CD4-positive, alpha-beta memory T cell (primary cell): ENCODE data around the gene TNFRSF14. TPM values are rescaled to one million over a fixed set of nuclear protein-coding genes. Genes with fewer than 3 reads are reported as not detected.

Source experiments
- CTCF ChIA-PET: fragments of 350-600 bp; sonication (Branson Sonifier 250); formaldehyde crosslinking; loops from one replicate; lab custom pipeline; 2021; ENCODE audit warnings: inconsistent platforms; ENCODE audit not compliant: partially characterized antibody; lab: Charles Lee
- POLR2A ChIA-PET: fragments of 350-600 bp; sonication (Branson Sonifier 250); formaldehyde crosslinking; loops from one replicate; lab custom pipeline; 2021; ENCODE audit not compliant: partially characterized antibody; lab: Charles Lee
- DNase-seq, 5 donors: peaks; one replicate each; pipeline versions ENCODE4 v3.0.0 to v3.0.0-alpha.2; 2020 to 2022; ENCODE audit warnings: mixed read lengths in 1 of 5
- H3K27ac ChIP-seq: one replicate; pipeline ENCODE4 v1.7.0; 2013; ENCODE audit warnings: low read depth, low read length
- H3K27me3 ChIP-seq: 2 replicates; pipeline ENCODE4 v1.7.0; 2013; ENCODE audit warnings: mild to moderate bottlenecking, low read length, moderate library complexity; ENCODE audit not compliant: insufficient read depth
- H3K36me3 ChIP-seq: 2 replicates; pipeline ENCODE4 v1.7.0; 2013; ENCODE audit warnings: mild to moderate bottlenecking, low read length, moderate library complexity; ENCODE audit not compliant: insufficient read depth
- H3K4me1 ChIP-seq: 2 replicates; pipeline ENCODE4 v1.7.0; 2013; ENCODE audit warnings: mild to moderate bottlenecking, low read length, moderate library complexity; ENCODE audit not compliant: insufficient read depth
- H3K4me3 ChIP-seq, 2 donors: one replicate each; pipeline ENCODE4 v1.7.0; 2013; ENCODE audit warnings: low read length in 2 of 2, mild to moderate bottlenecking in 1 of 2
- H3K9me3 ChIP-seq, 2 donors: one replicate each; pipeline ENCODE4 v1.7.0; 2013; ENCODE audit warnings: low read length in 2 of 2, control low read depth in 1 of 2; ENCODE audit not compliant: control insufficient read depth in 1 of 2
- H3K27ac Mint-ChIP-seq, 7 donors: one replicate each; pipeline ENCODE4 v1.8.0; 2020 to 2021; ENCODE audit warnings: mixed read lengths in 7 of 7, mild to moderate bottlenecking in 6 of 7, inconsistent platforms in 3 of 7, moderate library complexity in 3 of 7
- H3K27me3 Mint-ChIP-seq, 2 donors: one replicate each; pipeline ENCODE4 v1.8.0; 2020 to 2021; ENCODE audit warnings: mixed read lengths in 2 of 2
- H3K36me3 Mint-ChIP-seq, 2 donors: one replicate each; pipeline ENCODE4 v1.8.0; 2020 to 2021; ENCODE audit warnings: mixed read lengths in 2 of 2, inconsistent platforms in 1 of 2, mild to moderate bottlenecking in 1 of 2
- H3K4me1 Mint-ChIP-seq, 4 donors: one replicate each; pipeline ENCODE4 v1.8.0; 2020 to 2021; ENCODE audit warnings: mixed read lengths in 4 of 4, mild to moderate bottlenecking in 1 of 4
- H3K4me3 Mint-ChIP-seq, 8 donors: one replicate each; pipeline ENCODE4 v1.8.0; 2020 to 2021; ENCODE audit warnings: mixed read lengths in 8 of 8, mild to moderate bottlenecking in 7 of 8, moderate library complexity in 6 of 8, inconsistent platforms in 3 of 8
- H3K9me3 Mint-ChIP-seq, 8 donors: one replicate each; pipeline ENCODE4 v1.8.0; 2020 to 2021; ENCODE audit warnings: mixed read lengths in 8 of 8, mild to moderate bottlenecking in 5 of 8, inconsistent platforms in 3 of 8, moderate library complexity in 1 of 8
- intact Hi-C: fragments of 100-400 bp; cut with micrococcal nuclease; formaldehyde crosslinking; loops from one replicate; pipeline ENCODE4 v1.15.1; 2023
- polyA plus RNA-seq, 2 donors: library from polyadenylated mRNA; unstranded; fragments of 300-500 nt; fragmentation: Illumina TruSeq; gene quantifications; one replicate each; pipeline ENCODE4 v1.2.3, GENCODE V29; 2021
- total RNA-seq, 2 experiments: library from RNA; stranded (reverse); gene quantifications; one replicate each; pipeline ENCODE4 v1.2.3, GENCODE V29; 2021

TNFRSF14 gene
- total and polyA plus RNA-seq, 4 experiments from 2014 or later, result 59.6 to 173 (median 118) TPM

- H3K4me1 ChIP-seq, result peaks cover 43% of the 10 kb centered on the region
Measured at GRCh38 chr1:2555634-2556276, 416 bp upstream of the TNFRSF14 start.

DNA sequence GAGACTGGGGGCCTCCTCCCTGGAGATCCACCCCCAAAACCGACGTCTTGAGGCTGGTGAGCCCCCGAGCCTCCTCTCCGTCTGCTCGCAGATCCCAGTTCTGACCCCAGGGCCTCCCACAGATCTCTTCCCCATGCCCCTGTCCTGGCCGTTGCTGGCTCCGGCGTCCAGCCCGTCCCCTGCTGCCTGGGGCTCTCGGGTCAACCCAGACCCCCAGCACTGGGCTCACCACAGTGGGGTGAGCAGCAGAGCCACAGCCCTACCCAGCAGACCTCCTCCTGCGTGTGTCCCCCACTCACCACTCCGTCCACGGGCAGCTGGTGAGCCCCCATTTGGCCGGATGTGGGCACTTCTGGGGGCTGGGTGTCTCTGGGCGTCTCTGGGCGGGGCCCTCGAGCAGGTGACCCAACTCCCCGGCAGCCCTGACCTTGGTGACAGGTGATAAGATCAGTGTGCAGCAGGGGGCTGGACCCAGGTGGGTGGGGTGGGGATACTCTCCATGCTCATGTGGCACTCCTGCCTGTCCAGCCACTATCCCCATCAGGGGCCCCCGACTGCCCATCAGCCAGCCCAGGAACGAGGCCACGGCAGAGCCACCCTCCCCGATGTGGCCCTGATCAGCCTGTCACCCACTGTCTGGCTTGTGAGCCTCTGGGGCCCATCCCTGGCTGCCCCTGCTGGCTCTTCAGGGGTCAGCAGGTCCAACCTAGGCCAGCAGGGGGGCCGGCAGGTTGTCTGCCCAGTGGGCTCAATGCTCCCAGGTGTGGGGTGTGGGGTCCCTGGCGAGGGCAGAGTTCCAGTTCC lies 709 bp downstream of the TNFRSF14 start:
- peak overlapping the region; percentile 95 to 98 for H3K4me3 ChIP-seq
- ChIA-PET POLR2A (interaction anchor here (1.0 to 11.5 kb wide), 17 partner anchors 8 to 424 kb away, joined by 3 to 180 read pairs (median 8); partner anchors contain the start of genes FAAP20, HES5, MORN1 and PANK4), CTCF (interaction anchor here (0.7 to 4.6 kb wide), 11 partner anchors 9 to 230 kb away, joined by 3 to 37 read pairs (median 4); partner anchors contain the start of genes PRXL2B and RER1)
- Mint-ChIP-seq H3K36me3 (peaks cover 4 to 28% of the 10 kb centered on the region in 2 donors), H3K27ac (peak overlapping the region; percentile 95 to 100 (median 98)), H3K4me1 (peaks cover 9 to 47% (median 31%) of the 10 kb centered on the region in 4 donors), H3K9me3 (no peaks in the 10 kb centered on the region), H3K27me3 (no peaks in the 10 kb centered on the region), H3K4me3 (peak overlapping the region; percentile 92 to 99 (median 96))
- H3K27ac ChIP-seq, result peak overlapping the region; percentile 98
- peak in 4 of 5 donors; percentile 16 to 46 (median 22) for DNase-seq
- H3K9me3 ChIP-seq, result no peaks in the 10 kb centered on the region
- intact Hi-C loops, result loop anchor here (1.0 to 2.0 kb wide), 3 partner anchors 9 to 28 kb away; no protein-coding TSS in a partner anchor
- H3K4me1 ChIP-seq, result peaks cover 43% of the 10 kb centered on the region
- peaks cover 19% of the 10 kb centered on the region for H3K36me3 ChIP-seq
- no peaks in the 10 kb centered on the region for H3K27me3 ChIP-seq

More at GRCh38 chr1:2555634-2556276, 416 bp upstream of the TNFRSF14 start:
- intact Hi-C loops, result loop anchor here (1.0 to 2.0 kb wide), 3 partner anchors 7 to 30 kb away; no protein-coding TSS in a partner anchor
- Histone ChIP-seq H3K27me3 (no peaks in the 10 kb centered on the region), H3K9me3 (no peaks in the 10 kb centered on the region), H3K36me3 (peaks cover 14% of the 10 kb centered on the region), H3K27ac (peak overlapping the region; percentile 98), H3K4me3 (peak overlapping the region; percentile 95 to 98)
- Mint-ChIP-seq H3K36me3 (peaks cover 0 to 20% of the 10 kb centered on the region in 2 donors), H3K9me3 (no peaks in the 10 kb centered on the region), H3K4me1 (peaks cover 9 to 54% (median 30%) of the 10 kb centered on the region in 4 donors), H3K4me3 (peak overlapping the region; percentile 92 to 99 (median 96)), H3K27ac (peak overlapping the region; percentile 95 to 100 (median 98)), H3K27me3 (no peaks in the 10 kb centered on the region)
- DNase-seq, result peak; percentile 51 to 88 (median 57)
- ChIA-PET POLR2A (interaction anchor here (0.8 to 11.5 kb wide), 22 partner anchors 9 to 422 kb away, joined by 3 to 180 read pairs (median 6); partner anchors contain the start of genes FAAP20, HES5, MORN1 and PANK4), CTCF (interaction anchor here (0.7 to 4.6 kb wide), 10 partner anchors 8 to 231 kb away, joined by 3 to 37 read pairs (median 6); partner anchors contain the start of genes PRXL2B and RER1)

- Histone ChIP-seq H3K36me3 (peaks cover 26% of the 10 kb centered on the region), H3K9me3 (no peaks in the 10 kb centered on the region), H3K4me1 (peaks cover 43% of the 10 kb centered on the region), H3K4me3 (peak overlapping the region; percentile 95 to 98), H3K27me3 (no peaks in the 10 kb centered on the region), H3K27ac (peak overlapping the region; percentile 98)
- peak overlapping the region; percentile 92 to 99 (median 96) for H3K4me3 Mint-ChIP-seq
- H3K27me3 Mint-ChIP-seq, result no peaks in the 10 kb centered on the region
- intact Hi-C loops, result loop anchor here (2.0 kb wide), 1 partner anchor 21 kb away; no protein-coding TSS in a partner anchor
- H3K27ac Mint-ChIP-seq, result peak overlapping the region; percentile 55 to 100 (median 78)
- peak in 1 of 5 donors; percentile 22 for DNase-seq
- CTCF ChIA-PET, result interaction anchor here (1.7 to 4.6 kb wide), 3 partner anchors 27 to 142 kb away, joined by 7 to 37 read pairs (median 12); partner anchors contain the start of gene PRXL2B
- POLR2A ChIA-PET, result interaction anchor here (0.6 to 11.5 kb wide), 8 partner anchors 11 to 229 kb away, joined by 3 to 180 read pairs (median 24); partner anchors contain the start of genes MORN1, PANK4, PEX10 and PRXL2B
- H3K4me1 Mint-ChIP-seq, result peaks cover 9 to 47% (median 31%) of the 10 kb centered on the region in 4 donors
- peaks cover 4 to 32% of the 10 kb centered on the region in 2 donors for H3K36me3 Mint-ChIP-seq
- no peaks in the 10 kb centered on the region for H3K9me3 Mint-ChIP-seq
Measured at GRCh38 chr1:2557482-2558400, 1.6 kb downstream of the TNFRSF14 start.

- ChIA-PET CTCF (interaction anchor here (1.2 to 4.6 kb wide), 2 partner anchors 26 to 364 kb away, joined by 3 to 37 read pairs; partner anchors contain the start of genes FAAP20 and PRXL2B), POLR2A (interaction anchor here (0.6 to 11.5 kb wide), 4 partner anchors 12 to 32 kb away, joined by 3 to 180 read pairs (median 126); partner anchors contain the start of genes PANK4 and PRXL2B)
- no peaks in the 10 kb centered on the region for H3K9me3 Mint-ChIP-seq
- peak in 1 of 5 donors; percentile 33 for DNase-seq
- H3K27ac Mint-ChIP-seq, result peak overlapping the region; percentile 35 to 100 (median 78)
- Histone ChIP-seq H3K9me3 (no peaks in the 10 kb centered on the region), H3K4me1 (peaks cover 43% of the 10 kb centered on the region), H3K4me3 (no peak overlapping the region), H3K27me3 (no peaks in the 10 kb centered on the region), H3K27ac (peak overlapping the region; percentile 98), H3K36me3 (peaks cover 31% of the 10 kb centered on the region)
- H3K36me3 Mint-ChIP-seq, result peaks cover 4 to 34% of the 10 kb centered on the region in 2 donors
- intact Hi-C loops, result no loop called here
- H3K27me3 Mint-ChIP-seq, result no peaks in the 10 kb centered on the region
- H3K4me1 Mint-ChIP-seq, result peaks cover 9 to 47% (median 31%) of the 10 kb centered on the region in 4 donors
- peak overlapping the region; percentile 68 to 99 (median 96) for H3K4me3 Mint-ChIP-seq
Measured at GRCh38 chr1:2558420-2558819, 2.2 kb downstream of the TNFRSF14 start.

- Mint-ChIP-seq H3K27ac (peak overlapping the region in 4 of 7 donors; percentile 52 to 100 (median 88)), H3K4me1 (peaks cover 9 to 45% (median 30%) of the 10 kb centered on the region in 4 donors), H3K9me3 (no peaks in the 10 kb centered on the region), H3K27me3 (no peaks in the 10 kb centered on the region), H3K4me3 (peak overlapping the region in 5 of 8 donors; percentile 55 to 99 (median 68)), H3K36me3 (peaks cover 4 to 38% of the 10 kb centered on the region in 2 donors)
- H3K27ac ChIP-seq, result no peak overlapping the region
- no peak for DNase-seq
- intact Hi-C loops, result no loop called here
- no peaks in the 10 kb centered on the region for H3K27me3 ChIP-seq
- peaks cover 43% of the 10 kb centered on the region for H3K4me1 ChIP-seq
- ChIA-PET CTCF (interaction anchor here (1.2 kb wide), 1 partner anchor 364 kb away, joined by 3 read pairs; the partner anchor contains the start of gene FAAP20), POLR2A (interaction anchor here (5.0 to 11.5 kb wide), 3 partner anchors 12 to 26 kb away, joined by 108 to 180 read pairs (median 145); partner anchors contain the start of gene PRXL2B)
- H3K9me3 ChIP-seq, result no peaks in the 10 kb centered on the region
- peaks cover 33% of the 10 kb centered on the region for H3K36me3 ChIP-seq
- H3K4me3 ChIP-seq, result no peak overlapping the region
Measured at GRCh38 chr1:2558861-2559260, 2.7 kb downstream of the TNFRSF14 start.
